Breast epithelium (tissue), 3 donors: ENCODE data around the gene NAGPA.

Source experiments
- CTCF ChIP-seq, 3 donors: fragments of 450-650 bp; IDR thresholded peaks; one replicate each; pipeline ENCODE4 v1.5.1; 2016 to 2017; ENCODE audit warnings: antibody characterized with exemption in 3 of 3, mild to moderate bottlenecking in 3 of 3, moderate library complexity in 3 of 3
- POLR2A ChIP-seq: fragments of 450-650 bp; IDR thresholded peaks from one replicate; pipeline ENCODE4 v1.6.1; 2016; ENCODE audit warnings: antibody characterized with exemption, mild to moderate bottlenecking, moderate library complexity

- TF ChIP-seq CTCF (IDR thresholded peaks at IDR 0.05) = no peak
- no peak for TF ChIP-seq POLR2A
Measured at GRCh38 chr16:5040451-5040850, 6.7 kb upstream of the NAGPA start.
